ENCODE measurements around the gene TNS1. TPM values are rescaled to one million over a fixed set of nuclear protein-coding genes. Genes with fewer than 3 reads are reported as not detected.

The TNS1 gene
- total RNA-seq, 1 donor from 2014 or later: 206 TPM

DNA sequence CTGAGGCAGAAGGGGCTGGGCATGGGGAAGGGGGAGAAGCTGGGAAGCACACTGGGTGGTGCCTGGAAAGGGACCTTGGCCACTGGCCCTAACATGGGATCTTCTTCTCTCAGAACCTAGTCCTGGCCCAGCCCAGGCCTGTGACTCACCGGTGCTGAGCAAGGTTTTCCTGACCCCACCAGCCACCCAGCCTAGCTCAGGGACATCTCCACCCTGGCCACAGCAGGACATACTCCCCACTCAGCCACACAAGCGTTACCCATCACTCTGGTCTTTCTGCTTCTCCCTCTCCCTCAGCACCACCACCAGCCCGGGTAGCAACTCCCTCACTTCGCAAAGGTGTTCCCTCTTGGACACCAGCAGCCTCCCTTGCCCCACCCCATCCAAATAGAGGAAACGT lies 22.8 kb downstream of the TNS1 start:
- no peak for DNase-seq (ENCODE audit: low read depth)

DNA sequence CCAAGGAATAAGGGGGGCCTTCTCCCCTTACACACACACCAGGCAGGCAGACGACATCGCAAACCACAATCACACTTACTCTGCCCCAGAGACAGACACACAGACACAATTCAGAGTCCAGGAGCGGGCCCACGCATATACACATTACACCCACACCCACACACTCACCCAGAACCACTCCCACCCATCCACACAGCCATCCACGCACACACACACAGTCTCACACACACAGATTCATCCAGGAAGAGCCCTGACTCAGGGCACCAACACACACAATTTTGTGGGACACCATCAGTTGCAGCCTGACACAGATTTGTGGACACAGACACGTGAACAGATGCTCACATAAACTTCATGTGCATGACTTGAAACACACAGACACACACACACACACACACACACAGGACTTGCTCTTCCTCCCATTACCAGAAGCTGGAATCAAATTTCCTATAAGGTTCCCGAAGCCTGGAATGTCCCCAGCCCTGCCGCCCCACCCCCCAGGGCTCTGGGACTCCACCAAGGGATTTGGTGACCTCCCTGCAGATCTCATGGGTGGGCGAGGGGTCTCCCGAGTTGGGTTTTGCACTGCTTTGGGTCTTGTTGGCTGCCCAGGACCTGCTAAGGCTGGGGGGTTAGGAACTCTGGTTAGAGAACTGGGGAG lies 23.5 kb downstream of the TNS1 start:
- peak; percentile 18 for DNase-seq (ENCODE audit: low read depth)

DNA sequence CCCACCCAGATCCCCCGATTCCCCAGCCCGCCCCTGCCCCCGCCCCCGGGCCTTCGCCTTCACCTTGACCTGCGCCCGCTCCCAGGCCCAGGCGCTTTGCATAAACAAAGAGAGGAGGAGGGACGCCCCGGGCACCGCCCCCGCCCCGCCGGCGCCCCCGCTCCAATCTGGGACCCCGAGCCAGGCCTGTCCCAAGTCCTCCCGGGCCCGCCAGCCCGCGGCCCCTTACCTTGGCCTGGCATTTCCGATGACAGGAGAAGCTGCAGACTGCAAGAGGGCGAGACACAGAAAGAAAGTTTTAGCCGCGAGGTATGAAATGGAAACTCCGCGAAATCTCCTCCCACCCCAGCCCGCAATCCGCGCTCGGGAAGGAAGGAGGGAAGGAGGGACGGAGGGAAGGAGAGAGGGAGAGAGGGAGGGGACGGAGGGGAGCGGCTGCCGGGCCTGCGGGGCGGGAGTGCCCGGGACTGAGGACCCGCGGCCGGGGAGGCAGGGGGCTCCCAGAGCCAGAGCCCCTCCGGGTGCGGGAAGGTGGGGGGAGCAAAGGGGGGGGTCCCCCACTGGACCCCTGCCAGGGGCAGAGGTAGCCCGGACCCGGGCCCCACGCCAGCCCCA lies 24.2 kb downstream of the TNS1 start:
- peak; percentile 16 for DNase-seq (ENCODE audit: low read depth)

DNA sequence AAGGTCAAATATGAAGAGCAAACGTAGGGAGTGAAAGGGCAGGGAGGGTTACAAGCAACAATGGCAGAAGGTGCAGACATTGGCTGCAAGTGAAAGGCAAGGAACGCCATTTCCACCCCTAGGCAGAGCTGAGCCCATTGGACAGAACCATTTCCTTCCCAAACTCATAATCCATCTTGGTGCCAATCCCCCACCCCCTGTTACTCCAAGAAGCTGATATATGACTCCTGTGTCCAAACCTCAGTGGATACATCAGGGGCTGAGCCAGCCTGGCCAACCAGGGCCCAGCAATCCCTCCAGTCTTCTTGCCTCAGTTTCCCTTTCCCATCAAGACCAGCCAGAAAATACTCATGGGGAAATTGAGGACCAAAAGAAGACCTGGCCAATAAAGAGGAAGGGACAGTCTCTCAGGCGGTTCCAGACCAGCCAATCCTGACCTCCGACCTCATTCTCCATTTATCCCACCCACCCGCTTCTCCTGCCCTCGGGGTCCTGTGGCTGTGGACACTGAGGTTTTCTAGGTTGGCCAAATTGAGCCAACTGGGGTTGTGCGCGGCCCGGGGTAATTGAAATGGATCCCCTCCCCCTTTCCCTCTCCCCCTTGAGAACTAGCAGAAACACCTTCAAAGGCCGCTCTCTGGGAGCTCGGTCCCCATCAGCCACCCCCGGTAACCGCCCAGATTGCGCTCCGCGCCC lies 24.8 kb downstream of the TNS1 start:
- no peak for DNase-seq (ENCODE audit: low read depth)

DNA sequence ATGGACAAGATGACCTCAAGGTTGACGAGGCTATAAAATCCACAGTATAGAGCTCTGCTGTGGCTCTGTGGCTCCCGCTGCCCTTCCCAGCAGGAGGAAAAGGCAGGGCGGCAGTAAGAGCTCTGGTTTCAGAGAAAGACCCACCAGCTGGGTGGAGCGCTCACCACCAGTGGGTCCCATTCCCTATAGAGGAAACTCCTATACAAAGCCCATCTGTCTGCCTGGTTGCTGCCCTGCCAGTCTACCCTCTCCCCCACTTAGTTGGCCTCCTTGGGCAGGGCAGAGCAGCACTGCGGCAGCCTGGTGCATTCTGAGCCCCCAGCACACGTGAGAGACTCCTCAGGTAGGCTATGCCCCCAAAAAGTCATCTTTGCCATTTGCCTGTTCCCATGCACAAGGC lies 26.5 kb downstream of the TNS1 start:
- DNase-seq (ENCODE audit: low read depth): no peak

DNA sequence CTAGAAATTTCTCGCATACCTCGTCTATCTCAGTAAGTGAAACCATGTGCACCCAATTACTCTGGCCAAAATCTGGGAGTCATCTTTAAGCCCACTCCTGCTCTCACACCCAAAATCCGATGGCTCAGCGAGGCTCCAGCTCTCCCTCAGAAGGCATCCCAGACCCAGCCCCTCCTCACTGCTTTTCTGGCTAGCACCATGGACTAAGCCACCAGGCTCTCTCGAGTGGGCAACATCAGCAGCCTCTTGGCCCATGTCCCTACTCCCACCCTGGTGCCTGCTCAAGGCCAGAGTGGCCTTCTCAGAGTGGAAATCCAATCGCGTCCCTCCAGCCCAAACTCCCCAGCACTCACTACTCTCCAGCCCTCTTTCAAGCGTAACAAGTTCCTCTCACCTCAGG lies 27.2 kb downstream of the TNS1 start:
- no peak for DNase-seq (ENCODE audit: low read depth)

DNA sequence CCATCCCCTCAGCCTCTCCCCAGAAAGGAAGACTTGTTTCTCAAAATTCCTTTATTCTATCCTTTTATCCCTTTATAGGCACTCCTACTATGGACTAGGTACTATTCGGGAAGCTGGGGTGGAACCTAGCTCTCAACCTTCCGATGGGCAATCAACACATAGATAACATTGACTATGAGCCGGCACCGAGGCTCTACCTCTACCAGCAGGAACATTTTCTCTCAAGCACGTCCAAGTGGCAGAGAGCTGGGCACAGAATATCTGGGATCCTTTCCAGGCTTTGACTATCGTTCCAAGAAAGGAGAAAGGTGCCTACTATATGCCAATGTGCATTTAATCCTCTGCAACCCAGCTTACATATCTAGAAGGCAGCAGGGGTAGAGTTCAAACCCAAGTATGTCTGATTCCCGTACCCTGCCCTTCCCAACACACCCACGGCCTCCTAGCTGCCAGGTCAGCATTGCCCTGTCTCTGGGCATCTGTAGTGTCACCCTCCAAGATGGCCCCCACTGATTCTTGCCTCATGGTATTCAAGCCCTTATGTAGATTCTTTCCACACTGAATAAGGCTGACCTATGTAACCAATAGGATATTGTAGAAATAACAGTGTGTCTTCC lies 28.3 kb downstream of the TNS1 start:
- no peak for DNase-seq (ENCODE audit: low read depth)

DNA sequence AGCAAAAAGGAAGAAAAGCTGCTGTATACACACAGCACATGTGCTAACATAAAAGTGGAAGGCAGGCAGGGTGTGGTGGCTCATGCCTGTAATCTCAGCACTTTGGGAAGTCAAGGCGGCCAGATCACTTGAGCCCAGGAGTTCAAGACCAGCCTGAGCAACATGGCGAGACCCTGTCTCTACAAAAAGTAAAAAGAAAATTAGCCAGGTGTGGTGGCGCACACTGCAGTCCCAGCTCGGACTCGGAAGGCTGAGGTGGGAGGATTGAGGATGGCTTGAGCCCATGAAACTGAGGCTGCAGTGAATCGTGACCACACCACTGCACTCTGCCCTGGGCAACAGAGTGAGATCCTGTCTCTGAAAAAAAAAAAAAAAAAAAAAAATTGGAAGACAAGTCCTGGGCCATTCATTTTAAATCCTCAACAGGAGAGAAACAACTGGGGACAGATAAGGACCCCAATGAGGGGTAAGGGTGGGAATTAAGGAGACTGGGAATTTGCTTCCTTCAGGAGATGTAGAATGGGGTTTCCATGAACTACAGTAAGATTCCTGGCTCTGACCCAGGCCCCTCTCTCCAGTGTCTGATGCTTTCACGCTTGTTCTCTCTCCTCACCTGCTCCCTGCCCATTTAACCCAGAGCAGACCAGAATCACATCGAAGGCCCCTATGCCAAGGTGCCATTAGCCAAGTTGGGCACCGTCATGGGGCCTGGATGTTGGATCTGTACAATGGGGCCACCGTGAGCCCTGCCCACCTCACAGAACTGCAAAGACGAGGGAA lies 29.6 kb downstream of the TNS1 start:
- DNase-seq (ENCODE audit: low read depth): no peak

- DNase-seq (ENCODE audit: low read depth): no peak
Measured at GRCh38 chr2:217972490-217972889, 30.3 kb downstream of the TNS1 start.

- DNase-seq (ENCODE audit: low read depth): no peak
Measured at GRCh38 chr2:217972037-217972436, 30.8 kb downstream of the TNS1 start.

- no peak for DNase-seq (ENCODE audit: low read depth)
Measured at GRCh38 chr2:217971166-217971565, 31.6 kb downstream of the TNS1 start.

DNA sequence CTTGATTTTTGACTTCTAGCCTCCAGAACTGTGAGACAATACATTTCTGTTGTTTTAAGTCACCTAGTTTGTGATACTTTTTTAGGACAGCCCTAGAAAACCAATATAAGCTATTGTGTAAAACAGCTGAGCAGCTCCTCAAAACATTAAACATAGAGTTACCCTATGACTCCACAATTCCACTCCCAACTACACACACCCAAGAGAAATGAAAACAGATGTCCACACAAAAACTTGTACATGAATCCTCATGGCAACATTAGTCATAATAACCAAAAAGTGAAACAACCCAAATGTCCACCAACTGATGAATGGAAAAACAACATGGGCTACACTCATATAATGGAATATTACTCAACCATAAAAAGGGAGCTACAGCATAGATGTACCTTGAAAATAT lies 32.6 kb downstream of the TNS1 start:
- DNase-seq (ENCODE audit: low read depth): no peak

- no peak for DNase-seq (ENCODE audit: low read depth)
Measured at GRCh38 chr2:217969588-217969987, 33.2 kb downstream of the TNS1 start.

GRCh38 chr2:217968023-217968422 lies 34.8 kb downstream of the TNS1 start:
- DNase-seq (ENCODE audit: low read depth): no peak

GRCh38 chr2:217966423-217967070 lies 36.2 kb downstream of the TNS1 start:
- DNase-seq (ENCODE audit: low read depth): peak; percentile 40

DNA sequence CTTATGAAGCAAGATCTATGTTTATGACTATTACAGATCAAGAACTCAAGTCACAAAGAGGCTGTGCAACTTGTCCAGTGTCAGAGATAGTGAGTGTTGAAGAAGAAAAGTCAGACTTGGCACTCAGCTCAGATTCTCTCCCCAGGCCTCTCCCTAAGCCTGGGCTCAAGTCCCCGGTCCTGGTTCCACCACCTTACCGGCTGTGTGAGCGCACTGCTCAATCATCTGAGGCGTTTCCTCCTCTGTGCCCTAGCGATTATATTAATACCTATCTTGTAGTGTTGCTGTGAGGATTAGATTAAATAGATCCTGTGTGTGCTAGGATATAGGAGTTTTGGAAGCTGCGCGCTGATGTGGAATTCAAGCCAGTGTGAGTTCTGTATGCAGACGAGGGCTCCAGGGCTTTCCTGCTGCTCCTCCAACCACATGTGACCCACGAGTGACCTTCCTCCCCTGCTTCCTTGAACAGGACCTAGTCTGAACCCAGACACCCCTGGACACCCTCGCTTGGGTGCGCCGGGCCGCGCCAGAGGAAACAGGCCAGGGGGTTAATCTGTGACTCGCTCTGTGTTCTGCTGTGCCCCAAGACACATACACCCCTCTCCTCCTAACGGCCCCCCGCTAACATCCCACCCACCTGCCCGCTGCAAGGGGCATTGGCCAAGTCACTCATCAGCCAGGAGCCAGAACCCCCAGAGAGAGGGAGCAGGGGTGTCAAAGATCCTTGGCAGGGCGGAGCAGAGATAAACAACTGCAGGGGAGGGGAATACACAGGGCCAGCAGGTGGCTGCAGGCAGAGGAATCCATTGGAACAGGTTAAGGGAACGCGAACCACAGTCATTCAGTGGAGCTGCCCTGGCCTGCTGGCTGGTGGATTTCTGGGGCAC lies 38.3 kb downstream of the TNS1 start:
- DNase-seq (ENCODE audit: low read depth): peak; percentile 67

- no peak for DNase-seq (ENCODE audit: low read depth)
Measured at GRCh38 chr2:217960351-217960750, 42.4 kb downstream of the TNS1 start.

GRCh38 chr2:217959723-217960122 lies 43.1 kb downstream of the TNS1 start:
- DNase-seq (ENCODE audit: low read depth): no peak

DNA sequence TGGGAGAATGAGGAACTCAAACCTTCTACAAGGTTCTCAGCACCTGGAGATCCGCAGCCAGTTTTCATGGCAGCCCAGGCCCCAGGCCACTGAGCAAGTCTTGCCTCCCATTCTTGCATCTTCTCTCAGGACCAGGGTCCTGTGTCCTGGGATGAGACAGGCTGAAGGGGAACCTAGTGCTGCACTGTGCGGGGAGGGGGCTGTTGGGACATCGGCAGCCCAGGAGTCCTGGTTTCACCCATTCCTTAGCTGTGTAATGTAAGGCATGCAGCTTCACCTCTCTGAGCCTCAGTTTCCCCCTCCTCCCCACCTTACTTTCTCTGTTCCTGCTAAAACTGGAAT lies 43.9 kb downstream of the TNS1 start:
- no peak for DNase-seq (ENCODE audit: low read depth)

GRCh38 chr2:217958206-217958883 lies 44.5 kb downstream of the TNS1 start:
- no peak for DNase-seq (ENCODE audit: low read depth)
